K562 (cell line): ENCODE results near the gene ISYNA1. TPM values are rescaled to one million over a fixed set of nuclear protein-coding genes. Genes with fewer than 3 reads are reported as not detected.
A peak's percentile ranks its signal among the peaks of the same experiment; 100 is the strongest.

Experiments used
- ARID4B ChIP-seq: sonication (generic); formaldehyde crosslinking; IDR thresholded peaks from 2 replicates; pipeline ENCODE4 v1.8.0; 2022; ENCODE audit warnings: mild to moderate bottlenecking, missing genetic modification reagents
- CBFA2T2 ChIP-seq: fragments of 450-650 bp; conservative IDR thresholded peaks from 2 replicates; pipeline ENCODE4 v1.6.1; 2017; ENCODE audit warnings: mild to moderate bottlenecking
- EGR1 ChIP-seq: fragments of 450-650 bp; conservative IDR thresholded peaks from 2 replicates; pipeline ENCODE4 v1.6.1; 2017; ENCODE audit warnings: mild to moderate bottlenecking
- FIP1L1 ChIP-seq: fragments of 200-400 bp; formaldehyde crosslinking; IDR thresholded peaks from 2 replicates; pipeline ENCODE4 v1.6.1; 2018; ENCODE audit warnings: mild to moderate bottlenecking, low read depth, low read length; ENCODE audit not compliant: poor library complexity, severe bottlenecking
- ILK ChIP-seq: fragments of 450-650 bp; IDR thresholded peaks from 2 replicates; pipeline ENCODE4 v1.6.1; 2016; ENCODE audit warnings: missing genetic modification characterization, low read depth, mild to moderate bottlenecking, missing compliant biosample characterization, moderate library complexity, borderline replicate concordance
- KLF6 ChIP-seq: fragments of 250-450 bp; sonication (Bioruptor Pico); IDR thresholded peaks from 2 replicates; pipeline ENCODE4 v1.4.0; 2020; ENCODE audit warnings: mild to moderate bottlenecking, moderate library complexity, borderline replicate concordance
- POLR3G ChIP-seq: IDR thresholded peaks from 2 replicates; pipeline ENCODE4 v1.6.1; 2011; ENCODE audit not compliant: insufficient read length, insufficient replicate concordance; ENCODE audit errors: extremely low read depth
- RNF219 ChIP-seq: fragments of 250-450 bp; sonication (Bioruptor Pico); IDR thresholded peaks from 2 replicates; pipeline ENCODE4 v1.5.0; 2022; ENCODE audit warnings: mild to moderate bottlenecking
- THRB ChIP-seq: fragments of 450-650 bp; formaldehyde crosslinking; conservative IDR thresholded peaks from 2 replicates; pipeline ENCODE4 v1.4.0; 2022; ENCODE audit warnings: mild to moderate bottlenecking, missing genetic modification characterization
- ZBTB5 ChIP-seq: fragments of 450-650 bp; IDR thresholded peaks from 2 replicates; pipeline ENCODE4 v1.6.1; 2017; ENCODE audit warnings: antibody characterized with exemption
- ZBTB9 ChIP-seq: fragments of 450-650 bp; formaldehyde crosslinking; IDR thresholded peaks from 2 replicates; pipeline ENCODE4 v1.4.0; 2020; ENCODE audit warnings: mild to moderate bottlenecking, moderate library complexity
- ZFP36 ChIP-seq: fragments of 150-350 bp; IDR thresholded peaks from 2 replicates; pipeline ENCODE4 v1.6.1; 2018; ENCODE audit warnings: low read length, low read depth; ENCODE audit not compliant: partially characterized antibody
- ZNF444 ChIP-seq: fragments of 250-450 bp; sonication (Bioruptor Pico); IDR thresholded peaks from 2 replicates; pipeline ENCODE4 v1.4.0; 2020; ENCODE audit warnings: mild to moderate bottlenecking, moderate library complexity
- ZNF655 ChIP-seq: fragments of 250-450 bp; sonication (Bioruptor Pico); IDR thresholded peaks from 2 replicates; pipeline ENCODE4 v1.5.0; 2021
- polyA plus RNA-seq, 8 experiments: library from polyadenylated mRNA; depleted of rRNA in 4 of 8; stranded (reverse) in 5 of 8; unstranded in 3 of 8; fragments of >200 nt; fragmentation: Nextera tagmentation in 2 of 8; fragmentation: Illumina TruSeq in 1 of 8; extraction: Ambion mirVana in 2 of 8; extraction: Trizol in 1 of 8; gene quantifications; 2 replicates each; pipeline versions ENCODE4 v1.2.1 to v1.2.3, GENCODE V29; 2011 to 2014; ENCODE audit warnings: inconsistent platforms in 1 of 8, missing spikeins in 1 of 8
- total RNA-seq, 7 experiments: library from RNA; depleted of rRNA in 6 of 7; stranded (reverse); fragments of >200 nt in 6 of 7; fragmentation: Illumina TruSeq in 2 of 7; extraction: Trizol in 2 of 7; gene quantifications; 2 replicates each; pipeline versions ENCODE4 v1.2.1 to v1.2.3, GENCODE V29; 2011 to 2021; ENCODE audit warnings: low replicate concordance in 1 of 7

ISYNA1 gene
- total and polyA plus RNA-seq, 9 of the 15 experiments (the other 6 are each of a cell fraction or from before 2014, with no cell fraction given): 21.8 to 460 (median 93.2) TPM

- TF ChIP-seq ARID4B (CRISPR knock-in tag) (no peak), KLF6 (CRISPR knock-in tag) (no peak), THRB (CRISPR knock-in tag) (no peak), ZFP36 (no peak), POLR3G (no peak), FIP1L1 (no peak), ZBTB9 (CRISPR knock-in tag) (no peak), ZNF655 (no peak), EGR1 (0 out of 2 replicates have a peak, but pooled peaks have one; percentile 10), RNF219 (CRISPR knock-in tag) (no peak), CBFA2T2 (0 out of 2 replicates have a peak, but pooled peaks have one; percentile 20), ZNF444 (no peak), ZBTB5 (no peak), ILK (tag) (no peak)
These were observed 45.5 kb downstream of the ISYNA1 start (continued) for GRCh38 chr19:18392417-18392816.
